ENCODE data around the gene SMPD3.

DNA sequence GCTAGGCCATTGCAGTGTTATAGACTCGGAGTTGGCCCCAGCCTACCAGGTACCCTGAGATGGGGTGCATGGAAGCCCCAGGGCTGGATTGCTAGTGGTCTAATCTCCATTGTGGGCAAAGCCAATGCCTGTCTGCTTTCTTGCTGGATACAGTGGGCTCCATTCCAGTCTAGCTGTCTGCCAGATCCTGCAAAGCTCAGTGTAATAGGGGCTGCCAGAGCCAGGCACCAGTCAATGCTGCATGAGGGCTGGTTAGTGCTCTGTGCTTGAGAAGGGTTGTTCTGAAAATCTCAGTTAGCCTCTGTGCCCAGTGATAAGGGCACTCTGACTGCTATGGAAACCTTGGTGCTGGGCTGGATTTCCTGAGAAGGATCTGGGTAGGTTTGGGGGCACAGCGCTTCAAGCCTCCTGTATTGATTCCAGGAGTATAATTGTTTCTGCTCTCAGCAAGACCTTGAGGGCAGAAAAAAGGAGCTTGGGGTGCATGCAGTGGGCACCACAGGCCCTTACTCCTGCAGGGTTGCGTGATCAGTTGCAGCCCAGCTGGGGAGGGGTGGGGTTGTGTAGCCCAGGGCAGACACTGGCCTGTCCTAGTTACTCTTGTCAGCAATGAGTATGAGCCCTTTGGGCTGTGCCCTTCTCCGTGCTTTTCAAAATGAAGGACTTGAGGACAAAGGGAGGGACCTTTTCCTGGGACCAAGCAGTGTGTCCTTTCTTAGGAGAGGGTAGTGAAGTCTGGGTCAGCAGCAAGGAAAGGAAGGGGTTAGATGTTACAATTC lies 19.0 kb downstream of the SMPD3 start:
- TF ChIP-seq POLR2AphosphoS5 (IDR thresholded peaks at IDR 0.05; ENCODE audit: low read depth, low read length) (no peak), SIN3A (IDR thresholded peaks at IDR 0.05; ENCODE audit: borderline replicate concordance, insufficient read depth, low read length) (no peak), FOXP2 (optimal IDR thresholded peaks at IDR 0.05; ENCODE audit: borderline replicate concordance, extremely low read depth, extremely low read length, insufficient read depth) (no peak), TAF1 (IDR thresholded peaks at IDR 0.05; ENCODE audit: borderline replicate concordance, insufficient read depth, low read length) (no peak)
- TF ChIP-seq, protein P1, sequence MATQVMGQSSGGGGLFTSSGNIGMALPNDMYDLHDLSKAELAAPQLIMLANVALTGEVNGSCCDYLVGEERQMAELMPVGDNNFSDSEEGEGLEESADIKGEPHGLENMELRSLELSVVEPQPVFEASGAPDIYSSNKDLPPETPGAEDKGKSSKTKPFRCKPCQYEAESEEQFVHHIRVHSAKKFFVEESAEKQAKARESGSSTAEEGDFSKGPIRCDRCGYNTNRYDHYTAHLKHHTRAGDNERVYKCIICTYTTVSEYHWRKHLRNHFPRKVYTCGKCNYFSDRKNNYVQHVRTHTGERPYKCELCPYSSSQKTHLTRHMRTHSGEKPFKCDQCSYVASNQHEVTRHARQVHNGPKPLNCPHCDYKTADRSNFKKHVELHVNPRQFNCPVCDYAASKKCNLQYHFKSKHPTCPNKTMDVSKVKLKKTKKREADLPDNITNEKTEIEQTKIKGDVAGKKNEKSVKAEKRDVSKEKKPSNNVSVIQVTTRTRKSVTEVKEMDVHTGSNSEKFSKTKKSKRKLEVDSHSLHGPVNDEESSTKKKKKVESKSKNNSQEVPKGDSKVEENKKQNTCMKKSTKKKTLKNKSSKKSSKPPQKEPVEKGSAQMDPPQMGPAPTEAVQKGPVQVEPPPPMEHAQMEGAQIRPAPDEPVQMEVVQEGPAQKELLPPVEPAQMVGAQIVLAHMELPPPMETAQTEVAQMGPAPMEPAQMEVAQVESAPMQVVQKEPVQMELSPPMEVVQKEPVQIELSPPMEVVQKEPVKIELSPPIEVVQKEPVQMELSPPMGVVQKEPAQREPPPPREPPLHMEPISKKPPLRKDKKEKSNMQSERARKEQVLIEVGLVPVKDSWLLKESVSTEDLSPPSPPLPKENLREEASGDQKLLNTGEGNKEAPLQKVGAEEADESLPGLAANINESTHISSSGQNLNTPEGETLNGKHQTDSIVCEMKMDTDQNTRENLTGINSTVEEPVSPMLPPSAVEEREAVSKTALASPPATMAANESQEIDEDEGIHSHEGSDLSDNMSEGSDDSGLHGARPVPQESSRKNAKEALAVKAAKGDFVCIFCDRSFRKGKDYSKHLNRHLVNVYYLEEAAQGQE (IDR thresholded peaks at IDR 0.05; ENCODE audit: insufficient read depth in 1 of 2, low read depth in 2 of 2, low read length in 2 of 2) = no peak
